ENCODE measurements around the gene CELSR1. TPM values are rescaled to one million over a fixed set of nuclear protein-coding genes. Genes with fewer than 3 reads are reported as not detected.
"Not testable (repeated sequence)": the region's sequence is repeated elsewhere in the genome, so short reads cannot be mapped to it uniquely, and the experiment has no call there.

CELSR1 gene
- polyA plus RNA-seq, 3 donors = 0.61 to 1.9 (median 1.2) TPM

GRCh38 chr22:46323162-46323561 is 214.3 kb downstream of the CELSR1 start:
- no peak overlapping the region for H3K27ac ChIP-seq (ENCODE audit: low read depth, low read length)
- WGBS, 3 donors = 96 to 97% (median 96%) methylated on average over 19 of the region's 19 CpGs

DNA sequence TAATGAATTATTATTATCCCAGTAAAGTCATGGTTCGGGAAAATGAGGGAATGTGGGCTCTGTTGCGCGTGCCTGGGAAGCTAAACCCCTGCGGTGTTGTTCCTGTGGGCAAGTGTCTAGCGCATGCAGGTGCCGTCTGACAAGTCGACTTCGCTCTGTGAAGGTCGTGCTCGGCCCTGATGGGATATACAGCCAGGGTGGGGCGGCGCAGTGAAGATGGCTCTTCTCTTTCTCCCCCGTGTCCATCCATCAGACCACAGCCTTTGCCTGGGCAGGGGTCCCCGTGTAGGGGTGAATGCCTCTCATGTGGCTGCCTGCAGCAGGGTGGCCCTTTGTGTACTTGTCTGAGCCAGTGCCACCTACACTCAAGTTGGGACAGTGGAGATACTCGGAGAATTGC is 214.7 kb downstream of the CELSR1 start:
- 94 to 96% (median 94%) methylated on average over 15 of the region's 15 CpGs for WGBS, 3 donors
- no peak overlapping the region for H3K27ac ChIP-seq (ENCODE audit: low read depth, low read length)

DNA sequence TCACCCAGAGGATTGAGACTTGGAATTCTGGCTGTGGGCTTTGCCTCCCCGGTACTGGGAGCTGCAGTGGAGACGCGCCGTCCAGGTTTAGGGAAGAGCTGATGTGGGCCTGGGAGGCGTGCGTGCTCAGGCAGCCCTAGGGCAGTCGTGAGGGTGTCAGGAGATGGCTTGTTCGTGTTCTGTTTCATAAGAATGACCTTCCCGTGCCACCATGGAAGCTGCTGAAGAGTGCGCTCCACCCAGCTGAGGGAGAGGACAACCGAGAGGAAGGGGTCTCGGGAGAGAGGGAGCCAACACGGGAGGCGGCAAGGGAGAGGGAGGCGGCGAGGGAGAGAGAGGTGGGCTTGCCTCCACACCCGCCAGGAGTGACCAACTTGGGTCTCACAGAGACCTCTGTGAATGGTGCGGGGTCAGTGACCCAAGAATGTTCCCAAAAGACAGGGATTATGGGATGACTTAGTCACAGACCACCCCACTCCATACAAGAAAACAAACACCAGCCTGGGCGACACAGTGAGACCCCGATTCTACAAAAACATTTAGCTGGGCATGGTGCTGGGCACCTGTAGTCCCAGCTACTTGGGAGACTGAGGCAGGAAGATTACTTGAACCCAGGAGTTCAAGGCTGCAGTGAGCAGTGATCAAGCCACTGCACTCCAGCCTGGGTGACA is 216.6 kb downstream of the CELSR1 start:
- no peak overlapping the region for H3K27ac ChIP-seq (ENCODE audit: low read depth, low read length)
- WGBS, 3 donors = 96 to 97% (median 97%) methylated on average over 20 of the region's 20 CpGs

- 91 to 94% (median 92%) methylated on average over 14 of the region's 14 CpGs for WGBS, 3 donors
- no peak overlapping the region for H3K27ac ChIP-seq (ENCODE audit: low read depth, low read length)
These were observed 217.2 kb downstream of the CELSR1 start for GRCh38 chr22:46320166-46320710.

DNA sequence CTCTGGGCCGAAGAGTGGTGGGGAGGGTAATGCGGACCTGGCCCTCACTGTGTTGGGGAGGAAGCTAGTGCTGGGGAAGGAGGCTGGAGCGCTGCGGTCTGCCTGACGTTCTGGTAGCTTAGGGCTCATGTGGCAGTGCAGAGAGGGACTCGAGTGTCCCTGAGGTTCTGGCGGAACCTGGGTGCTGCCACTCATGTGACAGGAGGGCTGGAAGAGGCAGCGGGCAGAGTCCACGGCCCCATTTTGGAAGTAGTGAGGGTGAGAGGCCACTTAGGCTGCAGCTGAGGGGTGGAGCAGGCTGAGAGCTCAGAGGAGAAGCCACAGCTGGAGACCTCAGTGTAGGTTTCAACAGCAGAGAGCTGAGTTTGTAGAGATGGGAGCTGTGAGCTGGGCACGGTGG is 218.1 kb downstream of the CELSR1 start:
- 94 to 97% (median 95%) methylated on average over 10 of the region's 10 CpGs for WGBS, 3 donors
- no peak overlapping the region for H3K27ac ChIP-seq (ENCODE audit: low read depth, low read length)

DNA sequence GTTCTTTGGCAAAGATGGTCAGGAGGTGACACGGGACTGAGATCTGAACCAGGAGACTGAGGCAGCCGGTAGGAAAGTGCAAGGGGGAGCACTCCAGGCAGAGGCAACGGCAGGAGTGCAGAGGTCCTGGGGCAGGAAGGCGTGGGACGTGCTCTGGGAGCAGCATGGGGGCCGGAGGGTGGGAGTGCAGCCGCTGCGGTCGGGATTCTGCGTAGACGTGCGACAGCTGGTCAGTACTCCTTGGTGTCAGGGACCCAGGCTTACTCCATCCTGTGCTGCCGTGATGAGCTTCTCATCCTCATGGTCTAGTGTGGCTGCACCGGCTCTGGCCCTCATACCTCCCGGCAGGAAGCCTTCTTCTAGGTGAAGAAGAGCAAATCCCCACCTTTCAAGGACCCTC is 218.8 kb downstream of the CELSR1 start:
- no peak overlapping the region for H3K27ac ChIP-seq (ENCODE audit: low read depth, low read length)
- 92 to 98% (median 92%) methylated on average over 15 of the region's 15 CpGs for WGBS, 3 donors

DNA sequence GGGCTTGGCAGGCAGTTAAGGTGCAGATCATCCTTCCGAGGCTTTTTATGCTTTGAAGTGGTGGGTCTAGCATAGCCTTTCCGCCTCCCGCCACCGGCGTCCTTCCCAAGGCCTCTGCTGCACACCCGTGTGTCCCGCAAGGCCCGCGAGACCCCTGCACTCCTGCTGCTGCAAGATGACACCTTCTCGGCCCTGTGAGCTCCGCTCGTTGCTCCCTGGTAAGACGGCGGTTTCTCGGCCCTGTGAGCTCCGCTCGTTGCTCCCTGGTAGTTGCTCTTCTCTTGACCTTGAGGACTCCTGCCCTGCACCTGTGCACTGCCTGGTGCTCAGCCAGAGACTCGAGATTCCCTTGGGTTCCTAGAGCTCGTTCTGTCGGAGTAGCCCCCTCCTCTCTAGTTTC is 219.8 kb downstream of the CELSR1 start:
- WGBS, 3 donors = 73 to 96% (median 91%) methylated on average over 20 of the region's 20 CpGs
- no peak overlapping the region for H3K27ac ChIP-seq (ENCODE audit: low read depth, low read length)

DNA sequence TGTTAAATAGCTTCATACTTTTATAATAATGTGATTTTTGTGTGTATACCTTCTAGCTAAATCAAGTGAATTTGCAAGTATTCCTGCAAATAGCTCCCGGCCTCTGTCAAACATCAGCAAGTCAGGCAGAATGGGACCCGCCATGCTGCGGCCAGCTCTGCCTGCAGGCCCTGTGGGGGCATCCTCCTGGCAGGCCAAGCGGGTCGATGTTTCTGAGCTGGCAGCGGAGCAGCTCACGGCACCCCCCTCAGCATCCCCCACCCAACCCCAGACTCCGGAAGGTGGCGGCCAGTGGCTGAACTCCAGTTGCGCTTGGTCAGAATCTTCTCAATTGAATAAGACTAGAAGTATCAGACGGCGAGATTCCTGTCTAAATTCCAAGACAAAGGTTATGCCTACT is 221.4 kb downstream of the CELSR1 start:
- no peak overlapping the region for H3K27ac ChIP-seq (ENCODE audit: low read depth, low read length)
- WGBS, 3 donors = 92 to 98% (median 96%) methylated on average over 12 of the region's 12 CpGs

- not testable (repeated sequence) for H3K27ac ChIP-seq (ENCODE audit: low read depth, low read length)
- 97 to 100% (median 100%) methylated on average over 2 of the region's 2 CpGs for WGBS, 3 donors
These were observed 224.6 kb downstream of the CELSR1 start for GRCh38 chr22:46312848-46313247.

- WGBS, 3 donors = 97 to 98% (median 98%) methylated on average over 8 of the region's 8 CpGs
- no peak overlapping the region for H3K27ac ChIP-seq (ENCODE audit: low read depth, low read length)
These were observed 225.4 kb downstream of the CELSR1 start for GRCh38 chr22:46312056-46312455.

Other genes with a start within 250 kb of the CELSR1 start
- gene GTSE1, start 240.8 kb downstream of the CELSR1 start, polyA plus RNA-seq = under 1 TPM; 0.13 to 0.49 (median 0.34) TPM
- gene TRMU, start 201.9 kb downstream of the CELSR1 start, polyA plus RNA-seq = 10 to 100 TPM; 16.5 to 21.5 (median 18.0) TPM
- 10 to 100 TPM; 12.0 to 23.9 (median 12.1) TPM for gene GRAMD4, start 82.8 kb upstream of the CELSR1 start, polyA plus RNA-seq
- gene CERK, start 200.6 kb upstream of the CELSR1 start, polyA plus RNA-seq = 10 to 100 TPM; 14.7 to 27.2 (median 18.6) TPM
- 10 to 100 TPM; 13.3 to 16.7 (median 15.4) TPM for gene TBC1D22A, start 225.0 kb upstream of the CELSR1 start, polyA plus RNA-seq

Data from adipose tissue (tissue), 3 donors.